HEK293T (cell line): ENCODE data around the gene SERPINF2.

Experiments used
- CTCF ChIA-PET: fragments of 350-600 bp; formaldehyde crosslinking; extraction: SDS; loops from one replicate; lab custom pipeline; 2021; ENCODE audit warnings: antibody characterized with exemption, inconsistent platforms; lab: Yijun Ruan, JAX
- POLR2A ChIA-PET: fragments of 350-600 bp; formaldehyde crosslinking; extraction: SDS; loops from one replicate; lab custom pipeline; 2020; ENCODE audit warnings: antibody characterized with exemption, inconsistent platforms; lab: Yijun Ruan, JAX
- DNase-seq: peaks from one replicate; pipeline ENCODE4 v3.0.0; 2012; ENCODE audit warnings: mixed read lengths; ENCODE audit errors: extremely low spot score
- ARNT ChIP-seq: fragments of 450-650 bp; IDR thresholded peaks from 2 replicates; pipeline ENCODE4 v1.6.1; 2017; ENCODE audit warnings: mild to moderate bottlenecking
- BHLHE40 ChIP-seq: fragments of 450-650 bp; IDR thresholded peaks from 2 replicates; pipeline ENCODE4 v1.6.1; 2016; ENCODE audit warnings: mild to moderate bottlenecking, moderate library complexity, borderline replicate concordance
- CTBP1 ChIP-seq: fragments of 450-650 bp; IDR thresholded peaks from 2 replicates; pipeline ENCODE4 v1.6.1; 2016; ENCODE audit warnings: borderline replicate concordance
- ELF4 ChIP-seq: fragments of 450-650 bp; IDR thresholded peaks from 2 replicates; pipeline ENCODE4 v1.6.1; 2017; ENCODE audit warnings: antibody characterized with exemption
- FOXA1 ChIP-seq: fragments of 450-650 bp; IDR thresholded peaks from 2 replicates; pipeline ENCODE4 v1.6.1; 2016; ENCODE audit warnings: mild to moderate bottlenecking
- FOXK2 ChIP-seq: fragments of 450-650 bp; IDR thresholded peaks from 2 replicates; pipeline ENCODE4 v1.6.1; 2016; ENCODE audit warnings: mild to moderate bottlenecking
- FOXM1 ChIP-seq: fragments of 450-650 bp; IDR thresholded peaks from 2 replicates; pipeline ENCODE4 v1.6.1; 2017; ENCODE audit warnings: mild to moderate bottlenecking, borderline replicate concordance
- HDGF ChIP-seq: fragments of 450-650 bp; IDR thresholded peaks from 2 replicates; pipeline ENCODE4 v1.6.1; 2017; ENCODE audit warnings: antibody characterized with exemption, borderline replicate concordance
- L3MBTL2 ChIP-seq: fragments of 450-650 bp; conservative IDR thresholded peaks from 2 replicates; pipeline ENCODE4 v1.6.1; 2016; ENCODE audit warnings: mild to moderate bottlenecking
- LEF1 ChIP-seq: fragments of 450-650 bp; IDR thresholded peaks from 2 replicates; pipeline ENCODE4 v1.6.1; 2017; ENCODE audit warnings: mild to moderate bottlenecking, borderline replicate concordance
- NFRKB ChIP-seq: fragments of 450-650 bp; IDR thresholded peaks from 2 replicates; pipeline ENCODE4 v1.6.1; 2016; ENCODE audit warnings: mild to moderate bottlenecking, moderate library complexity
- PKNOX1 ChIP-seq: fragments of 450-650 bp; IDR thresholded peaks from 2 replicates; pipeline ENCODE4 v1.6.1; 2016
- SP1 ChIP-seq: fragments of 450-650 bp; IDR thresholded peaks from 2 replicates; pipeline ENCODE4 v1.6.1; 2017
- SUZ12 ChIP-seq: fragments of 450-650 bp; IDR thresholded peaks from 2 replicates; pipeline ENCODE4 v1.6.1; 2016; ENCODE audit warnings: mild to moderate bottlenecking
- TARDBP ChIP-seq: fragments of 450-650 bp; IDR thresholded peaks from 2 replicates; pipeline ENCODE4 v1.6.1; 2016
- ZNF384 ChIP-seq: fragments of 450-650 bp; IDR thresholded peaks from 2 replicates; pipeline ENCODE4 v1.6.1; 2016

The SERPINF2 gene

GRCh38 chr17:1753767-1754429 lies 11.2 kb downstream of the SERPINF2 start:
- TF ChIP-seq ELF4: no peak
- TF ChIP-seq ZNF384: no peak
- TF ChIP-seq FOXK2: no peak
- TF ChIP-seq FOXM1: no peak
- no peak for TF ChIP-seq L3MBTL2
- TF ChIP-seq LEF1: no peak
- TF ChIP-seq ARNT: no peak
- no peak for TF ChIP-seq PKNOX1
- TF ChIP-seq CTBP1: no peak
- no peak for TF ChIP-seq HDGF
- TF ChIP-seq TARDBP: no peak
- TF ChIP-seq BHLHE40: no peak
- TF ChIP-seq NFRKB: no peak
- TF ChIP-seq FOXA1: no peak
- TF ChIP-seq SUZ12: no peak
- no peak for TF ChIP-seq SP1
- POLR2A ChIA-PET: interaction anchor here (2.8 kb wide), 1 partner anchor 8 kb away, joined by 14 read pairs; the partner anchor contains the start of gene SERPINF1
- CTCF ChIA-PET: no interaction called here
- no peak for DNase-seq

GRCh38 chr17:1754430-1755112 lies 11.9 kb downstream of the SERPINF2 start:
- POLR2A ChIA-PET: interaction anchor here (2.8 kb wide), 1 partner anchor 8 kb away, joined by 14 read pairs; the partner anchor contains the start of gene SERPINF1
- no peak for DNase-seq
- TF ChIP-seq FOXA1: no peak
- CTCF ChIA-PET: no interaction called here

GRCh38 chr17:1755252-1755826 lies 12.7 kb downstream of the SERPINF2 start:
- no peak for DNase-seq
- TF ChIP-seq FOXK2 (no peak), SUZ12 (no peak), FOXM1 (no peak), TARDBP (no peak), PKNOX1 (no peak), LEF1 (no peak), ZNF384 (no peak)
- ChIA-PET CTCF (no interaction called here), POLR2A (interaction anchor here (0.6 kb wide), 1 partner anchor 56 kb away, joined by 3 read pairs; no protein-coding TSS in a partner anchor)

GRCh38 chr17:1755827-1756262 lies 13.2 kb downstream of the SERPINF2 start:
- no peak for TF ChIP-seq TARDBP
- TF ChIP-seq SUZ12: no peak
- no peak for TF ChIP-seq NFRKB
- TF ChIP-seq FOXK2: no peak
- no peak for TF ChIP-seq ZNF384
- no peak for TF ChIP-seq LEF1
- TF ChIP-seq FOXM1: no peak
- TF ChIP-seq SP1: no peak
- no peak for TF ChIP-seq PKNOX1
- no peak for TF ChIP-seq HDGF
- no peak for TF ChIP-seq L3MBTL2
- TF ChIP-seq ELF4: no peak
- no peak for TF ChIP-seq ARNT
- TF ChIP-seq BHLHE40: no peak
- TF ChIP-seq CTBP1: no peak
- TF ChIP-seq FOXA1: no peak
- POLR2A ChIA-PET: interaction anchor here (0.6 kb wide), 1 partner anchor 55 kb away, joined by 3 read pairs; no protein-coding TSS in a partner anchor

GRCh38 chr17:1758807-1759206 lies 16.1 kb downstream of the SERPINF2 start:
- no peak for TF ChIP-seq BHLHE40
- TF ChIP-seq FOXA1: no peak
- TF ChIP-seq CTBP1: no peak
- TF ChIP-seq ARNT: no peak
- TF ChIP-seq TARDBP: no peak
- no peak for TF ChIP-seq PKNOX1
- no peak for TF ChIP-seq FOXM1
- TF ChIP-seq ELF4: no peak
- no peak for TF ChIP-seq HDGF
- TF ChIP-seq SUZ12: no peak
- no peak for TF ChIP-seq FOXK2
- TF ChIP-seq ZNF384: no peak
- no peak for TF ChIP-seq LEF1
- TF ChIP-seq NFRKB: no peak
- no peak for TF ChIP-seq L3MBTL2
- TF ChIP-seq SP1: no peak
- ChIA-PET CTCF (no interaction called here), POLR2A (no interaction called here)
- DNase-seq: no peak

More at GRCh38 chr17:1755827-1756262, 13.2 kb downstream of the SERPINF2 start:
- CTCF ChIA-PET: no interaction called here
- no peak for DNase-seq
